Mammary epithelial cell (primary cell): Measurements from ENCODE around the gene FGF1.

Experiments used
- EZH2 ChIP-seq: IDR thresholded peaks from 2 replicates; pipeline ENCODE4 v1.6.1; 2012; ENCODE audit warnings: low read length, inconsistent platforms, borderline replicate concordance
- TF ChIP-seq, protein P1 (sequence below), 2 donors: IDR thresholded peaks in 1 of 2; conservative IDR thresholded peaks in 1 of 2; 2 replicates each; pipeline ENCODE4 v1.5.1; 2011 to 2012; ENCODE audit warnings: inconsistent platforms in 2 of 2, low read length in 2 of 2, mild to moderate bottlenecking in 2 of 2, control low read depth in 1 of 2, low read depth in 1 of 2; ENCODE audit not compliant: insufficient read depth in 1 of 2; ENCODE audit errors: extremely low read depth in 1 of 2

GRCh38 chr5:142576804-142577203, 109.1 kb downstream of the FGF1 start:
- TF ChIP-seq, protein P1, sequence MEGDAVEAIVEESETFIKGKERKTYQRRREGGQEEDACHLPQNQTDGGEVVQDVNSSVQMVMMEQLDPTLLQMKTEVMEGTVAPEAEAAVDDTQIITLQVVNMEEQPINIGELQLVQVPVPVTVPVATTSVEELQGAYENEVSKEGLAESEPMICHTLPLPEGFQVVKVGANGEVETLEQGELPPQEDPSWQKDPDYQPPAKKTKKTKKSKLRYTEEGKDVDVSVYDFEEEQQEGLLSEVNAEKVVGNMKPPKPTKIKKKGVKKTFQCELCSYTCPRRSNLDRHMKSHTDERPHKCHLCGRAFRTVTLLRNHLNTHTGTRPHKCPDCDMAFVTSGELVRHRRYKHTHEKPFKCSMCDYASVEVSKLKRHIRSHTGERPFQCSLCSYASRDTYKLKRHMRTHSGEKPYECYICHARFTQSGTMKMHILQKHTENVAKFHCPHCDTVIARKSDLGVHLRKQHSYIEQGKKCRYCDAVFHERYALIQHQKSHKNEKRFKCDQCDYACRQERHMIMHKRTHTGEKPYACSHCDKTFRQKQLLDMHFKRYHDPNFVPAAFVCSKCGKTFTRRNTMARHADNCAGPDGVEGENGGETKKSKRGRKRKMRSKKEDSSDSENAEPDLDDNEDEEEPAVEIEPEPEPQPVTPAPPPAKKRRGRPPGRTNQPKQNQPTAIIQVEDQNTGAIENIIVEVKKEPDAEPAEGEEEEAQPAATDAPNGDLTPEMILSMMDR (conservative IDR thresholded peaks at IDR 0.05 in 1 of 2, IDR thresholded peaks at IDR 0.05 in 1 of 2; ENCODE audit: extremely low read depth in 1 of 2, insufficient read depth in 1 of 2, low read depth in 1 of 2, low read length in 2 of 2), result no peak
- no peak for TF ChIP-seq EZH2
